ENCODE results near the gene SNTB2.

The SNTB2 gene

DNA sequence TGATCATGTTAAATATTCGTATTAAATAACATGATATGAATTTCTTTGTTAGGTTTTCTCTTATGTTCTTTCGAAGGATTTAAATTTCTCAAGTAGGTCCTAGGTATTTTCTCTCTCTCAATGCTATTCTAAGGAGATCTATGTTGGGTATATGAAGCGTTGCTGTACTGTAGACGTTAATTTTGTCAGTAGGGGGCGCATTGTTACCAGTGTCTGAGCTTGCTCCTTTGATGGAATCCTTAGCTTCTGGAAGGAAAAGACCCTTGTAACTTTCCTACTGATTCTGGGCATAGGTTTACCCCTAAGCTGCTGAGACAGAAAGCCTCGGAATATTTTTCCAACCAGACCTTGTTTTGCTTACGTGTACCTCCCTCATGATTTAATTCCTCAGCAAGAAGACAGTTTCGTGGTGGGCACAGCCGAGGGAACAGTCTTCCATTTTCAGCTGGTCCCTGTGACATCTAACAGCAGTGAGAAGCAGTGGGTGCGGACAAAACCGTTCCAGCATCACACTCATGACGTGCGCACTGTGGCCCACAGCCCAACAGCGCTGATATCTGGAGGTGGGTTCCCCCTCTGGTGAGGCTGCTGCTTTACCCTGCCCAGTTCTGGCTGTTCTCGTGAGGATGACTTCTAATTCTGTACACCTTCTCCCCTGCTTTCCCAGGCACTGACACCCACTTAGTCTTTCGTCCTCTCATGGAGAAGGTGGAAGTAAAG is 36.7 kb upstream of the SNTB2 start:
- TF ChIP-seq, protein P1, sequence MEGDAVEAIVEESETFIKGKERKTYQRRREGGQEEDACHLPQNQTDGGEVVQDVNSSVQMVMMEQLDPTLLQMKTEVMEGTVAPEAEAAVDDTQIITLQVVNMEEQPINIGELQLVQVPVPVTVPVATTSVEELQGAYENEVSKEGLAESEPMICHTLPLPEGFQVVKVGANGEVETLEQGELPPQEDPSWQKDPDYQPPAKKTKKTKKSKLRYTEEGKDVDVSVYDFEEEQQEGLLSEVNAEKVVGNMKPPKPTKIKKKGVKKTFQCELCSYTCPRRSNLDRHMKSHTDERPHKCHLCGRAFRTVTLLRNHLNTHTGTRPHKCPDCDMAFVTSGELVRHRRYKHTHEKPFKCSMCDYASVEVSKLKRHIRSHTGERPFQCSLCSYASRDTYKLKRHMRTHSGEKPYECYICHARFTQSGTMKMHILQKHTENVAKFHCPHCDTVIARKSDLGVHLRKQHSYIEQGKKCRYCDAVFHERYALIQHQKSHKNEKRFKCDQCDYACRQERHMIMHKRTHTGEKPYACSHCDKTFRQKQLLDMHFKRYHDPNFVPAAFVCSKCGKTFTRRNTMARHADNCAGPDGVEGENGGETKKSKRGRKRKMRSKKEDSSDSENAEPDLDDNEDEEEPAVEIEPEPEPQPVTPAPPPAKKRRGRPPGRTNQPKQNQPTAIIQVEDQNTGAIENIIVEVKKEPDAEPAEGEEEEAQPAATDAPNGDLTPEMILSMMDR (conservative IDR thresholded peaks at IDR 0.05) = peak; percentile 78
- H3K27ac ChIP-seq = no peak overlapping the region

GRCh38 chr16:69157196-69157595 is 29.8 kb upstream of the SNTB2 start:
- no peak overlapping the region for H3K27ac ChIP-seq
- TF ChIP-seq, protein P1 (conservative IDR thresholded peaks at IDR 0.05) = no peak

GRCh38 chr16:69160192-69160591 is 26.8 kb upstream of the SNTB2 start:
- TF ChIP-seq, protein P1 (conservative IDR thresholded peaks at IDR 0.05) = no peak

GRCh38 chr16:69165584-69165983 is 21.4 kb upstream of the SNTB2 start:
- TF ChIP-seq, protein P1 (conservative IDR thresholded peaks at IDR 0.05) = no peak
- H3K27ac ChIP-seq = no peak overlapping the region

More at GRCh38 chr16:69160192-69160591, 26.8 kb upstream of the SNTB2 start:
- no peak overlapping the region for H3K27ac ChIP-seq

- TF ChIP-seq, protein P1 (conservative IDR thresholded peaks at IDR 0.05) = no peak
- H3K27ac ChIP-seq = no peak overlapping the region
These were observed 20.6 kb upstream of the SNTB2 start for GRCh38 chr16:69166221-69166833.

DNA sequence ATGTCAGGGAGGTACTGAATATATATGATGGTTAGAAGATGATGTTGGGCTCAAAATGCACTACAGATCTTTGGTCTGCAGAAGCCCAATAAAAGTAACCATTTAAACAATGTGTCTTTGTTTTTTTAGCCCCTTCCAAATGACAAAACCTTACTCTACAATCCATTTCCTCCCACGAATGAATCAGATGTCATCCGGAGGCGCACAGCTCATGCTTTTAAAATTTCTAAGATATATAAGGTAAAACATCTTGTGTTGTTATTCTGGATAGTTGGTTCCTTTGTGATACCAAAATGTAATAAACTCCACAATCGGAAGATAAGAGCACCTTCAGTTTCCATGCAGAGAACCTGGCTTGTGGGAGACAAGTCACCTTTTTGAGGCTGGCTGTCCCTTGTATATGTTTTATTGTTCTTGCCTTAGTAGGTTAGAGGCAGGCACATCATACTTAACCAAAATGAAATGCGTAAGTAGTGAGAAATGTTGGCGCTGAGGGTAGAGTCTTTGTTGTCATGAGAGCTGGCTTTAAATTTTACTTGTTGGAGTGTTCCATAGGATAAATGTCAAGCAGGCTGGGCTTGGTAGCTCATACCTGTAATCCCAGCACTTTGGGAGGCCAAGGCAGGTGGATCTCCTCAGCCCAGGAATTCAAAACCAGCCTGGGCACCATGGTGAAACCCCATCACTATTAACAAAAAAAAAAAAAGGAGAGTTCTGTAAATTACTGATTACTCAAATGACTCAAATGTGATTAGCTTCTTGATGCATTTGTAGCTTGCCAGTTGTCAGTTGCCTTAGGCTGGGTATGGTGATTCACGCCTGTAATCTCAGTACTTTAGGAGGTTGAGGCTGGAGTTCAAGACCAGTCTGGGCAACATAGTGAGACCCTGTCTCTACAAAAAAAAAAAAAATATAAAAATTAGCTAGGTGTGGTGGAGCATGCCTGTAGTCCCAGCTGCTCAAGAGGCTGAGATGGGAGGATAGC is 19.7 kb upstream of the SNTB2 start:
- TF ChIP-seq, protein P1 (conservative IDR thresholded peaks at IDR 0.05) = no peak
- no peak overlapping the region for H3K27ac ChIP-seq

GRCh38 chr16:69169051-69169450 is 17.9 kb upstream of the SNTB2 start:
- no peak overlapping the region for H3K27ac ChIP-seq
- TF ChIP-seq, protein P1 (conservative IDR thresholded peaks at IDR 0.05) = no peak
